ENCODE data around the gene CBY1.

- TF ChIP-seq CTCF (IDR thresholded peaks at IDR 0.05) (no peak), POLR2A (IDR thresholded peaks at IDR 0.05) (no peak)
Measured at GRCh38 chr22:38613588-38613987, 42.9 kb upstream of the CBY1 start.
